CD4-positive, alpha-beta T cell treated with Interleukin-17A for 4 hours (primary cell): ENCODE results near the gene SFXN5.
"Not testable (repeated sequence)": the region's sequence is repeated elsewhere in the genome, so short reads cannot be mapped to it uniquely, and the experiment has no call there.

ENCODE experiments used
- DNase-seq: peaks from one replicate; pipeline ENCODE4 v3.0.0-alpha.2; 2020; ENCODE audit warnings: mixed read lengths

The SFXN5 gene

DNA sequence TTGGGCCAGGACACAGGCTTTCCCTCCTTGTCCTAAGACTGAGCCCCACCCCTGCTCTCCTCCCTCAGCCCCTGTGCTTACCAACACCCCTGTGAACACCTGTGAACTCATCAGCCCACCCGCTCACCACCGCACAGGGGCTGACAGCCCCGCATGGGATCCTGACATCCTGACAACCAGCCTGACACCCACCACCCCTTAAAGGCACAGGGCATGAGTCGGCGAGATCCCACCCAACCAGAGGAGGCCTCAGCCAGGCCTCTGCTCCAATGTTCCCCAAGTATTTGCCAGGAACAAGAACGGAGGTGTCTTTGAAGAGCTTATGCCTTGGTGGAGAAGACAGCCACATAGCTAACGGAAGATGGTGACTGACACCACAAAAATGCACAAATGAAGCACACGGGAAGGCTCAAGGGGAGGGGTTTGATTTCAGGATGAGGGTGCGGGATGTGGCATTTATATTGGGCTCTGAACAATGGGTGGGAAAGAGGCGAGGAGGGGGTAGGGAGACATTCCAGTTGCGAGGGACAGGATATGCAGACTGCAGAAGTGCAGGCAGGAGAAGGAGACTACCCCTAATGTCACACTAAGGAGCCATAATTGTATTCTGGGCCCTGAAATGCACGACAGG lies 30.2 kb upstream of the SFXN5 start:
- DNase-seq = no peak

GRCh38 chr2:73100956-73101355 lies 29.4 kb upstream of the SFXN5 start:
- DNase-seq = no peak

- DNase-seq = no peak
Observed at GRCh38 chr2:73099486-73099885, 28.0 kb upstream of the SFXN5 start.

DNA sequence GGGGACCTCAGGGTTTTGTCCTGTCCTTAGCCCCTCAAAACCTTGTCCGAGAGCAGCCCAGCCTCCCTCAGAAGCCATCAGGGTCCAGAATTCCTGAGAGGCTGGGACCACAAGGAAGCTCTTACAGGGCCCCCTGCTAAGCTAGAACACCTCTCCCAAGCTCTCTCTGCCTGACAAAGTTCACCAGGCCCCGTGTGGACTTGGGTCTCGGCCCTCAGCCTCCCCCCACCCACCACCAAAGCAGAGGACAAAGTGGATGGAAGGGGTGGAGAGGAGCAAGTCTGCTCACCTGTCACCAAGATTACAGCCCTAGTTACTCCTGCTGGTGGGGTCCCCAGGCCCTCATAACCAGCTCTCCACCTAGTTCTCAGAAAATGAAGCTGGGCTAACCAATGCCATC lies 24.4 kb upstream of the SFXN5 start:
- no peak for DNase-seq

DNA sequence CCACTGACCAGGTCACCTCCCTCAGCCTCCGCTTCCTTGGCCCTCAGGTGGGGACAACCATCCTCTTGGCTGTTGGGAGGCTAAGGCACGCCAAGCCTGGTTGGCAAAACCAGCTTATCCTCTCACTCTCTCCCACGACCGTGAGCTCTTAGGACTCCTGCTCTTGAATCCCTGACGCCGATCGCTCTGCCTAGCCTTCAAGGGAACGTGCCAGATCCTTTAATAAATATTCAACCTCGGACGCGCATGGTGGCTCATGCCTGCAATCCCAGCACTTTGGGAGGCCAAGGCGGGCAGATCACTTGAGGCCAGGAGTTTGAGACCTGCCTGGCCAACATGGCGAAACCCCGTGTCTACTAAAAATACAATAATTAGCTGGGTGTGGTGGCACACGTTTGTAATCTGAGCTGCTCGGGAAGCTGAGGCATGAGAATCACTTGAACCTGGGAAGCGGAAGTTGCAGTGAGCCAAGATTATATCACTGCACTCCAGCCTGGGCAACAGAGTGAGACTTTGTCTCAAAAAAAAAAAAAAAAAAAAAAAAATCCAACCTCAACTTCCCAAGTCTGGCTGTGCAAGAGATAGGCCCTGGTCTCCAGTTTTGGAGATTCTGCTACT lies 22.2 kb upstream of the SFXN5 start:
- DNase-seq = not testable (repeated sequence)

DNA sequence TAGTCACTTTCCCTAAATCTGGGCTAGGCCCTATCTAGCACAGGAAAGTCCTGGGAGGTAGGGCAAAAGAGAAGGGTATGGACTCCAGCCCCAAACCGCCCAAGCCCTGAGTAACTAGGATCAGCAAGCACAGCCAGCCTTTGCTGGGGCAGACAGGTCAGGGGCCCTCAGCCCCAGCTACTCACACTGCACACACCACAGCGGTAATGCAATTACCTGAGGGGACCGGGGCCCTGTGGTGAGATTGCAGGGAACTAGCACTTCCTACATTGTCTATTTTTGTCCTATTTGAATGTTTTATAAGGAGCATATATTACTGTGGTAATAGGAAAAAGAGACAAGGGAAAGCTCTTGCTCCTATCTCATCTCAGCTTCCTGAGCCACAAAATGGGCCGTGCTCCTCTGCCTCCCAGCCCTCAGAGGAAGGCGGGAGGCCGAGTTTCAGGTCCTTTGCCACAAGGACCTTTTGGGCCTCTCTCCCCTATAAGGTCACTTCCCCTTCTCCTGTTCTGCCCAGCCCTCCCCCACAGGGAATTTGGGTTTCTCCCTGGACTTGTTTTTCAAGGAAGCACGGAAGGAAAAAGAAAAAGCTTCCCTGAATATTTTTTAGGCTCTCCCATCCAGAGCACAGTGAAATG lies 20.8 kb upstream of the SFXN5 start:
- DNase-seq = no peak

DNA sequence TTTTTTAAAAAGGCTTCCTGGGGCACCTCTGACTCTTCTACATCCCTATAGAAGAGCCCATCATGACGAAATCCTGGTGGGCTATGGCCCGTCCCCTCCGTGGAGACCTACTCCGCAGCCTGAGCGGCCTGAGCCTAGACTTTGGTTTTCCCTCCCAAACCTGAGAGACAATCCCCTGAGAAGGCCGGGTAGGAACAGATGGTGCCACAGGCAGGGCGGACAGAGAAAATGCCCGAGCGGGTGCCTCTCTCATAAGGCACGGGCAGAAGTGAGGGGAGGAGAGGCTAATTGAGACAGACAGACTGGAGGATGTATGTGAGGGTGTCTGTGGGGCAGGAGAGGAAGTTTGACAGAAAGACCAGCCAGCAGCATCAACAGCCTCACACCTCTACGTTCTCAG lies 20.2 kb upstream of the SFXN5 start:
- DNase-seq = no peak

GRCh38 chr2:73091164-73091563 lies 19.7 kb upstream of the SFXN5 start:
- no peak for DNase-seq

DNA sequence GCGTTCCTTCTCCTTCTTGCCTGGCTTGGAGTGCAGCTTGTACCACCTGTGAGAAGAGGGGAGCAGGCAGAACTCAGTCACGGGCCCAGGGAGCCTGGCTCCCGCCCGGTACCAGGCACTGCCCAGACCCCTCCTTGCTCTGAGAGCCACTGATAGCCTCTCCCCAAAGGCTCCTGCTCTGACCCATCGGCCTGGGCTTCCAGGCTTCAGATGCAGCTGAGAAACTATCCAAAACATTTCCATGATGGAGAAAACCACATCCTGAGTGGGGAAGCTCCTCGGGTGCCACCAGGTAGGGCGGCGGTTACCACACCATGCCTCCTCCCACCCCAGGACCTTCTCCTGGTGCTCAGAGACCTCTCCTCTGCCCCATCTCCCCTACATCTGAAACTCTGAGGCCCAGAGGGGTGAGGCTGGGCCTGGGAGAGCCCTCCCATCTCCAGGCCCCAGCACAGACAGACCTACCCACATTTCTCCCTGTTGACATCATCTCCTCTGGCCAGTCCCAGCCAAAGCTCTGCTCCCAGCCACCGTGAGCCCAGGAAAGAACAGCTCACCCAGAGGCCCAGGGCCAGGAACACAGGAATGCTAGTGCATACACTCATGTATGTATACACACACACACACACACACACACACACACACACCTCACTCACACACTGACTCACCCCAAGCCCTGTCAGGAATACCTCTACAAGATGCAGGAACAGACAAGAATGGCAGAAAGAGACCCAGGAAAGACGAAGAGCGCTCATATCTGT lies 17.9 kb upstream of the SFXN5 start:
- DNase-seq = no peak

DNA sequence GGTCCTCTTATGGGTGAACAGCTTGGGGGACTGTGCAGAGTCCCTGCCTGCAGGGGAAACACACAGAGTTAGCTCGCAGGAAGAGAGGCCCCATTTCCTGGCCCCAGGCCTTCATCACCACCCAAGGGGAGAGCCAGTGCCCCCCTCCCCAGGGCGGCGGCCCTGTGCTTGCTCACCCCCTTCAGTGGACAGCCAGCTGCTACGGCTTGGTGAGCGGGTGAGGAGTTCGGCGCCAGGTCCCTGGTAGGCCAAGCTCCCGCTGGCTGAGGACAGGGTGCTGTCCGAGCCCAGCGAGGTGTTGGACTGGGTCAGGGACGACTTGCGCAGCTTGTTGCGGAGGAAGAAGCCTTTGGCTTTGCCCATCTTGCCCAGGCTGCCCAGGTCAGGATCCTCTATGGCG lies 17.2 kb upstream of the SFXN5 start:
- DNase-seq = no peak

- no peak for DNase-seq
Observed at GRCh38 chr2:73088211-73088610, 16.7 kb upstream of the SFXN5 start.

DNA sequence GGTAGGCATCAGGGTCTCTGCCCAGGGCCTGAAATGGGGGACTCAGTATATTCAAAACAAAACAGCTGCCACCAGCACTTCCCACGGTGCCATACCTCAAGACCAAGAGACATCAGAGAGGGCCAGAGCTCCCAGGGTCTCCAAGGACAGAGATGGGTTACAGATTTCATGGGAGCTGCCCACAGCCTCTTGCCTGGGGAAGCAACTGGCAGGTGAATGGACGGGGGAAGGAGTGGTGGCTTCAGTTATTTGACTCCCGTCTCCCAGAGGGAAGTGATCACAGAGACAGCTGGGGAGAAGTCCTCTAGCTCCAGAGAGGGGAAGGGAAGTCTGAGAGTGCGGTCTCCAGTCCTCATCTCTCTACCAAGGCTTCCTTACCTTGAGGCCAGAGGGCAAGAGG lies 15.8 kb upstream of the SFXN5 start:
- no peak for DNase-seq

- peak; percentile 89 for DNase-seq
Observed at GRCh38 chr2:73085691-73086090, 14.2 kb upstream of the SFXN5 start.

GRCh38 chr2:73084971-73085370 lies 13.5 kb upstream of the SFXN5 start:
- DNase-seq = no peak

GRCh38 chr2:73083886-73084800 lies 12.6 kb upstream of the SFXN5 start:
- DNase-seq = no peak

DNA sequence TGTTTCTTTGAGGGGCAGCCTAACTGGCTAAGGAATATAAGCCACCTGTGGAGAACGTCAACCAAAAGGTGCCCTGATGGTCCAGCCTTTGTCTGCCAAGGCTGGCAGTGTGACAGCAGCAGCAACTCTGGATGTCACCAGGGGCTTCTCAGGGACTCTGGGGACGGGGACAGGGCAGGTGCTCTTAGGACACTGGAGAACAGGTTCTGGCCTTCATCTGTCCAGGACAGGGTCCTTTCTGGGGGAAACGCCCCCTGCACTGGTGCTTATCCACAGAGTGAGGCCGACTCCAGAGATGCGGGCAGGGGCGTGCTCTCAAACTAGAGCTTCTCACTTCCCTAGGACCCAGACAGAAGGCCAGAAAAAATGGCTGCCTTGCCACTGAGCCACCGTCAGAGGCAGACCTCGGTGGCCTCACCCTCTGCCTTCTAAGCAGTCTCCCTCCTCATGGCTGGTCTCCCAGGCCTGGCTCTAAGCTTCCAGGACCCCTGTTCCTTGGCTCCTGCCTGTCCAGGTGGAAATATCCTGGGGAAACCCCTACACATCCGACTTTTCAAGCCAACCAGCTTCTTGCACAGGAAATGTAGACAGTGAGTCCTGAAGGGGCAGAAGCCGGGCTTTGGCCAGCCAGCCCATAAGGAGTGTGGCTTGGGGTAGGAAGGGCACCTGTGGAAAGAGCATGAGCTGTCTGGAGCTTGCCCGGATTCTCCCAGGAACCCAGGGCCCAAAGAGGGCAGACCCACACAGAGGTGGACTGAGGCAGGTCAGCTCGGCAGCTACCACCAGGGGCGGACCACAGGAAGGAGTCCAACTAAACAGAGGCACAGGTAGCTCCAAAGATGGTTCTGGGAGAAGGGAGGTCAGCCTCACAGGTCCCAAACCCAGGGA lies 11.3 kb upstream of the SFXN5 start:
- DNase-seq = no peak

GRCh38 chr2:73081181-73081671 lies 9.7 kb upstream of the SFXN5 start:
- DNase-seq = no peak

GRCh38 chr2:73080321-73081131 lies 9.0 kb upstream of the SFXN5 start:
- DNase-seq = no peak

GRCh38 chr2:73079636-73080035 lies 8.1 kb upstream of the SFXN5 start:
- DNase-seq = no peak
